ENCODE measurements around the gene OLA1. TPM values are rescaled to one million over a fixed set of nuclear protein-coding genes. Genes with fewer than 3 reads are reported as not detected.
"Not testable (repeated sequence)": the region's sequence is repeated elsewhere in the genome, so short reads cannot be mapped to it uniquely, and the experiment has no call there.

OLA1 gene
- total RNA-seq, 2 donors from 2014 or later, result 75.6 to 92.8 TPM

DNA sequence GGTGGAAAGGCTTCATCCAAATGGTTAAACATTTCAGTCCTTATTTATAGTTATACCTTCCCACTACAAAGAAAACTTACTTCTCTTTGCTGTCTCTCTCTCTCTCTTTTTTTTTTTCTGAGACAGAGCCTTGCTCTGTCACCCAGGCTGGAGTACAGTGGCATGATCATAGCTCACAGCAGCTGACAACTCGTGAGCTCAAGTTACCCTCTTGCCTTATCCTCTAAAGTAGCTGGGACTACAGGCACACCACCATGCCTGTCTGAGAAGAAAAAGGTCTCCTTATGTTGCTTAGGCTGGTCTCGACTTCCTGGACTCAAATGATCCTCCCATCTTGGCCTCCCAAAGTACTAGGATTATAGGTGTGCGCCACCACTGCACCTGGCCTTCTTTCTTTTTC lies 32.3 kb upstream of the OLA1 start:
- Histone ChIP-seq H3K27ac (no peak overlapping the region), H3K9me3 (no peaks in the 10 kb centered on the region), H3K27me3 (no peaks in the 10 kb centered on the region), H3K4me3 (no peak overlapping the region), H3K4me1 (no peaks in the 10 kb centered on the region), H3K36me3 (no peaks in the 10 kb centered on the region), H3K9ac (ENCODE audit: low read depth in 2 of 2, low read length in 2 of 2) (no peak overlapping the region)
- TF ChIP-seq, protein P1, sequence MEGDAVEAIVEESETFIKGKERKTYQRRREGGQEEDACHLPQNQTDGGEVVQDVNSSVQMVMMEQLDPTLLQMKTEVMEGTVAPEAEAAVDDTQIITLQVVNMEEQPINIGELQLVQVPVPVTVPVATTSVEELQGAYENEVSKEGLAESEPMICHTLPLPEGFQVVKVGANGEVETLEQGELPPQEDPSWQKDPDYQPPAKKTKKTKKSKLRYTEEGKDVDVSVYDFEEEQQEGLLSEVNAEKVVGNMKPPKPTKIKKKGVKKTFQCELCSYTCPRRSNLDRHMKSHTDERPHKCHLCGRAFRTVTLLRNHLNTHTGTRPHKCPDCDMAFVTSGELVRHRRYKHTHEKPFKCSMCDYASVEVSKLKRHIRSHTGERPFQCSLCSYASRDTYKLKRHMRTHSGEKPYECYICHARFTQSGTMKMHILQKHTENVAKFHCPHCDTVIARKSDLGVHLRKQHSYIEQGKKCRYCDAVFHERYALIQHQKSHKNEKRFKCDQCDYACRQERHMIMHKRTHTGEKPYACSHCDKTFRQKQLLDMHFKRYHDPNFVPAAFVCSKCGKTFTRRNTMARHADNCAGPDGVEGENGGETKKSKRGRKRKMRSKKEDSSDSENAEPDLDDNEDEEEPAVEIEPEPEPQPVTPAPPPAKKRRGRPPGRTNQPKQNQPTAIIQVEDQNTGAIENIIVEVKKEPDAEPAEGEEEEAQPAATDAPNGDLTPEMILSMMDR (IDR thresholded peaks at IDR 0.05), result no peak
- no peak for DNase-seq
- intact Hi-C loops (cut with DNase I), result no loop called here

DNA sequence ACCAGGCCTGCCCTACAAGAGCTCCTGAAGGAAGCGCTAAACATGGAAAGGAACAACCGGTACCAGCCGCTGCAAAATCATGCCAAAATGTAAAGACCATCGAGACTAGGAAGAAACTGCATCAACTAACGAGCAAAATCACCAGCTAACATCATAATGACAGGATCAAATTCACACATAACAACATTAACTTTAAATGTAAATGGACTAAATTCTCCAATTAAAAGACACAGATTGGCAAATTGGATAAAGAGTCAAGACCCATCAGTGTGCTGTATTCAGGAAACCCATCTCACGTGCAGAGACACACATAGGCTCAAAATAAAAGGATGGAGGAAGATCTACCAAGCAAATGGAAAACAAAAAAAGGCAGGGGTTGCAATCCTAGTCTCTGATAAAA lies 21.9 kb upstream of the OLA1 start:
- DNase-seq; intact Hi-C loops (cut with DNase I); H3K27ac ChIP-seq; H3K9me3 ChIP-seq; H3K36me3 ChIP-seq; H3K27me3 ChIP-seq; H3K4me3 ChIP-seq; H3K4me1 ChIP-seq; H3K9ac ChIP-seq (ENCODE audit: low read depth in 2 of 2, low read length in 2 of 2): not testable (repeated sequence)

DNA sequence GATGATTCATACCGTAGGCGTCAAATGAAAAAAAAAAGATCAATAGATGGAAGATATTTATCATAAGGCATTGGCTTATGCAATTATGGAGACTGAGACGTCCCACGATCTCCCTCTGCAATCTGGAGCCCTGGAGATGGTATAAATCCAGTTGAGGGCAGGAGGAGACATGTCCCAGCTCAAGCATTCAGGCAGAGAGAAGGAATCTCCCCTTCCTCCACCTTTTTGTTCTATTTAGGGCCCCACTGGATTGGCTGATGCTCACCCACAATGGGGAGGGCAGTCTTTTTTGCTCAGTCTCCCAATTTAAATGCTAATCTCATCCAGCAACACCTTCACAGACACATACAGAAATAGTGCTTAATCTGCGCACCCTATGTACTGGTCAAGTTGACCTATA lies 18.0 kb upstream of the OLA1 start:
- Histone ChIP-seq H3K27me3 (no peaks in the 10 kb centered on the region), H3K9me3 (no peaks in the 10 kb centered on the region), H3K4me3 (no peak overlapping the region), H3K9ac (ENCODE audit: low read depth in 2 of 2, low read length in 2 of 2) (no peak overlapping the region), H3K27ac (no peak overlapping the region), H3K36me3 (no peaks in the 10 kb centered on the region), H3K4me1 (no peaks in the 10 kb centered on the region)
- DNase-seq, result no peak
- intact Hi-C loops (cut with DNase I), result no loop called here
- TF ChIP-seq, protein P1 (IDR thresholded peaks at IDR 0.05), result no peak

DNA sequence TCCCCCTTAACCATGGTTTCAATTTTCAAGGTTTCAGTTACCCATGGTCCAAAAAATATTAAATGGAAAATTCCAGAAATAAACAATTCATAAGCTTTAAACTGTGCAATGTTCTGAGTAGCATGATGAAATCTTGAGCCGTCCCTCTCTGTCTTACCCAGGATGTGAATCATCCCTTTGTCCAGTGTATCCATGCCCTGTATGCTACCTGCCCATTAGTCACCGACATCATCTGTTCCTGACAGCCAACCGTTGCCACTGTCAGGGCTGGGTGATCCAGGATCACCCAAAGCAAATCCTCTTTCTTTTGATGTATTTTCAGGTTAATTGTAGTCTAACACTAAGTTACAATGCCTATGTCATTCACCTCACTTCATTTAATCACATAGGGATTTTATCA lies 15.7 kb upstream of the OLA1 start:
- Histone ChIP-seq H3K36me3 (no peaks in the 10 kb centered on the region), H3K4me1 (no peaks in the 10 kb centered on the region), H3K27ac (no peak overlapping the region), H3K9ac (ENCODE audit: low read depth in 2 of 2, low read length in 2 of 2) (no peak overlapping the region), H3K4me3 (no peak overlapping the region), H3K27me3 (no peaks in the 10 kb centered on the region), H3K9me3 (no peaks in the 10 kb centered on the region)
- TF ChIP-seq, protein P1 (IDR thresholded peaks at IDR 0.05), result no peak
- intact Hi-C loops (cut with DNase I), result no loop called here
- DNase-seq, result no peak

DNA sequence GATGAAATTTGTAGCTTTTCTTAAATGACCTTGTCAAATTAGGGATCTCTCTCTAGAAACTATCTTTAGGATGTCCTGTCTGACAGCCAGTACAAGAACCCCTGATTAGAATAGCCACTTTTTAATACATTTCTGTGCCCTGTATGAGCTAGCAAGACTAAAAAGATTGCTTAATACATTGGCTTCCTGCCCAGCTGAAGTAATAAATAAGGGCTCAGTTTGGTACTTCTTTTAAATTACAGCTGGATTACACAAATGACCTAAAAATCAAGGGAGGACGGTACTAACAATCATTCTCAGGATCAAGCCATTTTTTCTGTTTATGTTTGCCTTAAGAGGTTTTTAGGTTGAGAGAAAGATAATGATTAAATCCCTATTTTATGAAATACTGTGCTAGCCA lies 11.6 kb upstream of the OLA1 start:
- H3K27ac ChIP-seq, result no peak overlapping the region
- no peaks in the 10 kb centered on the region for H3K4me1 ChIP-seq
- H3K27me3 ChIP-seq, result no peaks in the 10 kb centered on the region
- intact Hi-C loops (cut with DNase I), result no loop called here
- no peak overlapping the region for H3K4me3 ChIP-seq
- H3K9me3 ChIP-seq, result no peaks in the 10 kb centered on the region
- TF ChIP-seq, protein P1 (IDR thresholded peaks at IDR 0.05), result no peak
- H3K9ac ChIP-seq (ENCODE audit: low read depth in 2 of 2, low read length in 2 of 2), result no peak overlapping the region
- DNase-seq, result no peak
- no peaks in the 10 kb centered on the region for H3K36me3 ChIP-seq

DNA sequence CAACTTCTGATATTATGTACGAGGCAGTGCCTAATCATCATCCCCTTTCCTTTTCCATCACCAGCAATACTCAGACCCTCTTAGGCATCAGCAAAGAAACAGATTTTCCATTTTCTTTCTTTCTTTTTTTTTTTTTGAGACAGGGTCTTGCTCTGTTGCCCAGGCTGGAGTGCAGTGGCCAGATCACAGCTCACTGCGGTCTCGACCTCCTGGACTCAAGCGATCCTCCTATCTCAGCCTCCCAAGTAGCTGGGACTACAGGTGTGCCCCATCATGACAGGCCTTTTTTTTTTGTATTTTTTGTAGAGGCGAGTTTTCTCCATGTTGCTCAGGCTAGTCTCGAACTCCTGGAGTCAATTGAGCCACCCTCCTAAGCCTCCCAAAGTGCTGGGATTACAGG lies 5.9 kb upstream of the OLA1 start:
- Histone ChIP-seq H3K4me3 (no peak overlapping the region), H3K27ac (no peak overlapping the region), H3K9me3 (no peaks in the 10 kb centered on the region), H3K9ac (ENCODE audit: low read depth in 2 of 2, low read length in 2 of 2) (no peak overlapping the region), H3K4me1 (no peaks in the 10 kb centered on the region), H3K27me3 (no peaks in the 10 kb centered on the region), H3K36me3 (no peaks in the 10 kb centered on the region)
- intact Hi-C loops (cut with DNase I), result no loop called here
- TF ChIP-seq, protein P1 (IDR thresholded peaks at IDR 0.05), result no peak
- no peak for DNase-seq
